ENCODE data around the gene CCDC89.

- TF ChIP-seq CTCF (IDR thresholded peaks at IDR 0.05): no peak
- no peak for TF ChIP-seq ZFX (IDR thresholded peaks at IDR 0.05; ENCODE audit: borderline replicate concordance)
Observed at GRCh38 chr11:85718126-85718943, 32.3 kb upstream of the CCDC89 start.
